Activated CD8-positive, alpha-beta memory T cell treated with anti-CD3 and anti-CD28 coated beads, Interleukin-2, amount 50 U/mL, for 1 hour (primary cell): ENCODE data around the gene COMP.
"Not testable (repeated sequence)": the region's sequence is repeated elsewhere in the genome, so short reads cannot be mapped to it uniquely, and the experiment has no call there.

Experiments used
- DNase-seq: peaks from one replicate; pipeline ENCODE4 v3.0.0-alpha.2; 2020; ENCODE audit errors: extremely low read depth

The COMP gene

DNA sequence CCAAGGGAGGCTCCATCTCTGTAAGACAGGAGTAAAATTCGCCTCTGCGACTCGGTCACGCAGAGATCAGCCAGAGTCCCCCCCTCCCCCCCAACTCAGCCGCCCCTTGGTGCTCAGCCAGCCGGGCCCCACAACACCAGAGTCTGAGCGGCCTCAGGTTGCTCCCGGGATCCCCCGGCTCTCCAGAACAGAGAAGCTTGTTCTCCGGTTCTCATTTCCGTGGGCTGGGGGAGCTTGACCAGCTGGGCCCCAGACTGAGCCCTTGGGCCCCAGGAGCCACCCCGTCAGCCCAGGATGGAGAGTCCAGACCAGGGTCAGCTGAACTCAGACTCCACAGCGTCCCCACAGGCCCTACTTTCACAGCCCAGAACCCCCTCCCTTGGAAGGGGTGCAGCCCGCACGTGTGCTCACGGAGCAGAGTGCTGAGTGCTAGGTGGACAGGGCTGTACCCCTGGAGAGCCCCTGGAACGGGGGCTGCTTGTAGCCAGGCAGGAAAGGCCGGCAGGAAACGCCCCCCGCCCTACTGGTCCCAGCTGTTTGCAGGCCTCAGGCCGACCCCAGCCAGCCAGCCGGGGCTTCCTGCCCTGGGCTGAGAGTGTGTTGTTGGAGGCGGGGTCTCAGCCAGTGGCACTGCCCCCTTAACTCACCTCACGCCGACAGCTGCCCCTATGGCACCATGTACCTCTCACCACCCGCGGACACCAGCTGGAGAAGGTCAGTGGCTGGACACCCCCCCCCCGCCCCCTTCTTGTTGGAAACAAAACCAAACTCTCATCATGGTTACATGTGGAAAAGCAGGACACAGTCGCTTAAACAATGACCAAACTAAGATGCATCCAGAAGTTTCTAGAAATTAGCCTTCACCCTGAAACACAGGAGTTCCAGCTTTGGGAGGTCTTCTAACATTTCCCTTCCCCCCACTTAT, 44.4 kb downstream of the COMP start:
- no peak for DNase-seq

DNA sequence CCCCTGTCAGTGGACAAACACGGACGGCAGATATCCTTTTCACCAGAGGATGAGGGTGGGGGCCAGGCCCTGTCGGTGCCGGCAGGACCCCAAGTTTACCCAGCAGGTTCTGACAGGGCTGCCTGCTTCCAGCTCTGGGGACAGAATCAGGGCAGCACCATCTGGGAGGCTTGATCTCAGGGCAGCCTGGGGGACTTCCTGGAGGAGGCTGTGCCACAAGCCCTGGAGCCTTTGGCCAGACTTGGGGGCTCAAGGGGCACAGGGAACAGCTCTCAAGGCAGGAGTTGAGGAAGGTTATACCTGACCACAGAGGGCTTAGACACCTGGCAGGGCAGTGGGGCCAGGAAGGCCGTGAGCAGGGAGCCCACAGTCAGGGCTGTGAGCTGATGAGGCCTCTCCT, 45.2 kb downstream of the COMP start:
- no peak for DNase-seq

DNA sequence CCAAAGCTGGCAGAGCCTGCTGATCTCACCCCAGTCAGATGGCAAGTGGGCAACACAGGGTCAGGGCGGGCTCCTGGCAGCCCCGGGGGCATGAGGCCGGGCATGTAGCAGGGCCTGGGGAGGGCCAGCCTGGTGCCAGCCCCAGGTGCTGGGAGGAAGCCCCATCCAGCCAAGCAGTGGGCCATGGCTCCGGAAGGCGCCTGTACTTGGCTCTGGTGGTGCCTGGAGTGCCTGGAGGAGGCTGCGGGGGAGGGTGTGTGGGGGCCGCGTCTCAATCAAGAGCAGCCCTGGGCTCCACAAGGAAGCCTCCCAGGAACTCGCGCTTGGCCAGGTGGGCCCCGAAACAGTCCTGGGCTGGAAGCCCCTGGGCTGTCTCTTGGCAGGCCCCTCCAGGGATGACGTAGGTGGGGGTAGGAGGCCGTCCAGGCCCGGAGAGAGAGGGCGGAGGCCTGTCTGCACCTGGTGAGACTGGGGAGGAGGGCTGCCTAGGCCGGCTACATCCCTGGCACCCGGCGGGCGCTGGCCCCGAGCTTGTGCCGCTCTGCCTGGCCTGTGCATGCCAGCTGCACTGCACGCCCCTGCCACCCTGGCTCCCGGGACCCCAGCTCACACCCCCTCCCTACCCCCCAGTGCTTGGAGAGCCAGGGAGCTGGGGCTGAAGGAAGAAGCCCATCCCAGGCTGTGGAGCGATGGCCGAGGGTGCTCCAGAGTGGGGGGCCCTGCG, 45.9 kb downstream of the COMP start:
- no peak for DNase-seq

DNA sequence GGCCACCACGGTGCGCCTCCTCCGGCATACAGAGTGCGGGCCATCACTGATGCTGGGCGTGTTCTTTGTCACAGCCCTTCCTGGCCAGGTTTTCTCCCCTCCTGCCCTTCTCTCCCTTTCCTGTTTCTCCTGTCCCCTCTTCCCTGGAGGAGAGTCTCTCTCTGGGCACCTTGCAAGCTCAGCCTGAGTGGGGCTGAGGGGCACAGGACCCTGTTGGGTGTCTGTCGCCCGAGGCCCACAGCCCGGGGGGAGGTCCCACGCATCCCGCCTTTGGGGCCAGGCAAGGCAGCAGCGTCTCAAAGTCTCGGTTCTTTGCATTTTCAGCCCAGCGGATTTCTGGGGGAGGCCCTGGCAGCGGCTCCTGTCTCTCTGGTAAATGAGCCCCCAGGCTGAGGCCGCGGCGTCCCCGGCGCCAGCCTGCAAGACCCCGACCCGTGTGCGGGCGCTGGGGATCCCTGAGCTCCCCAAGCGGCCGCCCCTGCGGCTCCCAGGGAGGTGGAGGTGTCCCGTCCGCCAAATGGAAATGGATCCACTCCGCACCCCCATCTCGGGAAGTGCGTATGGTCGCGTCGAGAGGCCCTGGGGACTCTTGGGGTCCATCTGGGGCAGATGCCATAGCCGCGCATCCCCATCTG, 47.2 kb downstream of the COMP start:
- no peak for DNase-seq

DNA sequence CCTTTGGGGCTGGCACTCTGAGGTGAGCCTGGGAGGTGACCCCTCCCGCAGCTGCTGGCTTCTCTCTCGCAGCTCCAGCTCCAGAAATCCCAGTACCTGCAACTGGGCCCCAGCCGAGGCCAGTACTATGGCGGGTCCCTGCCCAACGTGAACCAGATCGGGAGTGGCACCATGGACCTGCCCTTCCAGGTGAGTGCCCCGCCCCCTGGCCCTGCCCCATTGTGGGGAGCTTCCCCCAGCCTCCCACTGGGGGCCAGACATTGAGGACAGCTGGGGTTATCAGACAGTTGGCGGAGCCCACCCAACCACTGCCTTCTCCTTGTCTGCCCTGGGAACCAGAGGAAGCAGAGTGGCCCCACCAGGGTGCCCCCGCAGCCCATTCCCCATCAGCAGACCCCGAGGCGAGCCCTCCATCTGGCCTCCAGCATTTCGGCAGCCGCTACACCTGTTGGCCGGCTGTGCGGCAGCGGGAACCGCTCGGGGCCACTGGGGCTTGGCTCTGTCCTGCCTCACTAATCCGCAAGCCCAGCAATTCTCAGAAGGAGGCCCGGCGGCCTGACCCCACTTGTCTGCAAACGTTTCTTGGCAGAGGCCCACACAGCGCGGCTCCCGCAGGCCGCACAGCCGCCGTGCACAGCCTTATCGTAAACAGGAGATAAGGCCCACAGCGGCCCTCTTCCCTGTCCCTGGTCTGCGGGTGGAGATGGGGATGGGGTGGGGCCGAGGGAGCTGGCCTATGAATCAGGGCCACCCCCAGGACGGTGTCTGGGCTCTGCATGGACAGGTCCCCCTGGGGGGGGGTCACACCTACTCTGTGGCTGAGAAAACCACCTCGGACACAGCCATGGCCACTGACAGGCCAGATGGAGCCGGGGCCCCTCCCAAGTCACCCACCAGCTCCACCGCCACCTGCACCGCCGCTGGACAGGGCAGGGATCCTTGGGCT, 48.0 kb downstream of the COMP start:
- DNase-seq, result no peak

DNA sequence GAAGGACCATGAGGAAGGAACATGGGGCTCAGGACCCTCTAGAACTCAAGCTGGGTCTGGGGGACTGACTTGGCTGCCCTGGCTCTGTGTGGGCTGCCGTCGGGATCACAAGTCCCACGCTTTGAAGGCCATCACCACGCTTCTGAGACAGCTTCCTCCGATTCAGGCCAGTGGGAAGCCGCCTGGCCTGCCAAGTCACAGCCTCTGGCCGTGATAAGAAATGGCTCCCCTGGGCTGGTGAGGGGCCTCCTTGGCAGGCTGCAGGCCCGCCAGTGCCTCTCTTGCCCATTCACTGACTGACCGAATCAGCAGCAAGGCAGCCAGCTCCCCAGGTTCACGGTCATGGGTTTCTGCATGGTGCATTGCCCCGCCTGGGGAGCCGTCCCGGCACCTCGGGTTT, 48.8 kb downstream of the COMP start:
- DNase-seq, result no peak

DNA sequence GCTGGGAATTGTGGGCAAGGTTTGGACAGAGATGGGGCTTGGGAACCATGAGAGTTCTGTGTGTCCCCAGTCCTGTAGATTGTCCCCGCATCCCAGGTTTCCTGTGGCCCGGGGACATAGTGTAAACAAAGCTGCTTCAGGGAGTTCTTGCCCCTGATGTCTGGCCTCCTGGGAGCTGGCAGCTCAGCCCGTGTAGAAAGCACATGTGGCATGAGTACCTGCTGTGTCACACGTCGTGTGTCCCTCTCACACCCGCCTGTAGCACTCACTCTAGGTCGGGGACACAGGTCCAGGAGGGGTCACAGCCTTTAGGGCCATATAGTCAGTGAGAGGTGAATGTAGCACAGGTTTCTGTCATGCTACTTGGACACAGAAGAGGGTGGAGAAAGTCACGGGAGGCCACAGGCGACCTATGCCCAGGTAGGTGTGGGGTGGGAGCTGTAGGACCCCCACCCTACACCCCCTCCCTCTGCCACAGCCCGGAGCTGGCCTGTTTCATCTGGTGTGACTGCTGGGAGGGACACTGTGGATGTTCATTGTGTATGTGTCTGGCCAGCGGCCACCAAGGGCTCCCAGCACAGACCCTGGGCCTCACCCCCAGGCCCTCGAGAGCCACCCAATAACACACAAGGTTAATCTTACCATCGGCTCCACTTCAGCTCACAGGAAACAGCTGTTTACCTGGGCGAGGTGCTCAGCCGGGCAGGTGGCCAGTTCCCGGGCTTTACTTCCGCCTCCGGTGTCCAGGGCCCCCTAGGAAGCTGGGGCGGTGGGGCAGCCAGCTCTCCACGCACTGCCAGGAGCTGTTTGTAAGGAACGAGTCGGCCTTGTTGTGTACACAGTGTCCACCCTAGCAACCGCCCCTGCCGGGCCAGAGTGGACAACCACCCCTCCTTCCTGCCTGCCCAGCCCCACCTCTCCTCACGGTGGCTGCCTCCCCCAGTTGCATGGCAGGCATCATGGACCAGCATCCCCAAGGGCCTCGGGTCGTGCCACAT, 49.7 kb downstream of the COMP start:
- no peak for DNase-seq

DNA sequence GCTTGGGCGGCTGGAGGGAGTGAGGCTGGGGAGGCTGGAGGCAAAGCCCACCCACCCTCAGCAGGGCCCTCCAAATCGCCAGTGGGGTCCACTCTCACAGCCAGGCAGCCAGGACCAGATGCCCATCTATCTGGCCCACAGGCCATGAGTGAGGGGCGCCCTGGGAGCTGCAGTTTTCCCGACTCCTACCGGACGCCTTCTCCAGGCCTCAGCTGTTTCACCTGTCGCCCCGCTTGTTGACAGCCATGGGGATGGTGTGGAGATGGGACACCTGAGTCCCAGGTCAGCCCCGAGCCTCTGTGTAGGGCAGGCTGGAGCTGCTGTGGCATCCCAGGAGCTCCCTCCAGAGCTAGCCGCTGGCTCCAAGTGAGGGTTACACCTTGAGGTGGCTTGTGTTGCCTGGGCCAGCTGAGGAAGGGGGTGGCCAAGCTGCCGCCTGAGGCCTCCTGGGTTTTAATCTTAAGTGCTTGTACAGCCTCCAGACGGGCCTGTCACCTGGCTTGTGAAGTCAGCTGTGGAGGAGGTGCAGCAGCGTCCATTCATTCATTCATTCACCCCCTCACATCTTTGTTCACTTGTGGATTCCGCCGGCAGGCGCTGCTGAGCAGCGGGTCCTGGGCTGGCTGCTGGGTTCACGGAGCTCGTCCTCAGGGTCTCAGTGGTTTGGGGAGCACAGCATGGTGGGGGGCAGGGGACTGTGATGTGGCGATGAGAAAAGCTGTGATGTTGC, 52.0 kb downstream of the COMP start:
- DNase-seq, result no peak

DNA sequence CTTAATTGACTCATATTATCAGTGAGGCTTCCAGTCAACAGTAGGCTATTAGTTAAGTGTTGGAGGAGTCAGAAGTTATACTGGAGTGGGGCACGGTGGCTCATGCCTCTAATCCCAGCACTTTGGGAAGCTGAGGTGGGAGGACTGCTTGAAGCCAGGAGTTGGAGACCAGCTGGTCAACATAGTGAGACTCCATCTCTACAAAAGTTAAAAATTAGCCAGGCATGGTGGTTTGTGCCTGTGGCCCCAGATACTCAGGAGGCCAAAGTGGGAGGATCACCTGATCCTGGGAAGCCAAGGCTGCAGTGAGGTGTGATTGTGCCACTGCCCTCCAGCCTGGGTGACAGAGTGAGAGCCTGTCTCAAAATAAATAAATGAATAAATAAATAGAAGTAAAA, 53.2 kb downstream of the COMP start:
- no peak for DNase-seq

DNA sequence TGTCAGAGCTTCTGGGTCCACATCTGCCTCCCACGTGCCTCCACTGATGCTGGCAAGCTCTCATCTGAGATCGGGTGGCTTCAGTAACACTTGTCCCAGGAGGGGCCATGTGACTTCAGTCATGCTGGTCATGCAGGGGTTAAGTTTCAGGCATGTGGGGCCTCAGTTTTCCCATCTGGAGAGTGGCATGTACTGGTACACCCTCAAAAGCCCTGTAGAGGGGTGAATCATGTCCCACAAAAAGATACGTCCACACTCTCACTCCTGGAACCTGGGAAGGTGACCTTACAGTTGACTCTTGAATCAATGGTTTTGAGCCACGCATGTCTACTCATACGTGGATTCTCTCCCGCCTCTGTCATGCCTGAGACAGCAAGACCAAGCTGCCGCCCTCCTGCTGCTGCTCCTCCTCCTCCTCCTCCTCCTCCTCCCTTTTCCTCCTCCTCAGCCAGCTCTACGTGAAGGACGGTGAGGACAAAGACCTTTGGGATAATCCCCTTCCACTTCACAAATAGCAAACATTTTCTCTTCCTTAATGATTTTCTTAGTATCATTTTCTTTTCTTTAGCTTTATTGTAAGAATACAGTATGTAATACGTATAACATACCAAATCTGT, 53.7 kb downstream of the COMP start:
- no peak for DNase-seq

DNA sequence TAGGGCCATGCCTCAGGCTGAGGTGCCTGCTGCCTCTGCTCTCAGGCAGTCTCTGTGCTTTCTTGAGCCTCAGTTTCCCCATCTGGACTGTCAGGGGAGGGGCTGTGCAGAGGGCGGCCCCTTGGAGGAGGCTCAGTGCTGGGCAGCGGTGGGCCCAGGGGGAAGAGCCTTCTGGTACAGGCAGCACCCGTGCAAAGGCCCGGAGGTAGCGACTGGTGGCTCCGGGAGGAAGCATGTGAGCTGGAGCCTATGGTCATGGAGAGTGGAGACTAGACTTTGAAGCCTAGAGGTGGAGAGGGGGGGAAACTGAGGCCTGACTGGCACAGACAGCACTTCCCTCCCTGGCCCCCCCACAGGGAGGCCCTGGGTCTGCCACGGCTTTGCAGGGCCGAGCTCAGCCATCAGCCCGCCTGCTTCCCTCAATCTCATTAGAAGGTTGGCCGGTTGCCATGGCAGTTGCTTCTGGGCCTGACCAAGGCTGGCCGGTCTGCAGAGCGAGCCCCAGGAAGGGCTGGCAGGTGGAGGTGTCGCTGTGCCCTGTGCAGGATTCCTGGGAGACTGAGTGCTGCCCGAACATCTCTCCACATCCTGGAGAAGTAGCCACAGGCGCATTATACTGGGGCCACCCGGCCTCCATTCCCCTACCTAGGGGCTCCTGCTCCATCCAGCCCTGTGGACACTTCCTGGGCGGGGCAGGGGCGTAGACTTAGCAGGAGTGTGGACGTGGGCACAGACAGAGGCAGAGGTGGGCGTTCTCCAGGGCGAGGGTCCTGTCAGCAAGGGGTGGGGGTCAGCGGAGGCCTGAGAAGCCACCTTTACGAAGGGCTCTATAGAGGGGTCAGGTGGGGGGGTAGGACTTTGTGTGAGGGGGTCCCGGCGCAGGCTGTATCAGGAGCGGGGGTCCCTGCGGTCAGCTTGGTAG, 54.4 kb downstream of the COMP start:
- no peak for DNase-seq

DNA sequence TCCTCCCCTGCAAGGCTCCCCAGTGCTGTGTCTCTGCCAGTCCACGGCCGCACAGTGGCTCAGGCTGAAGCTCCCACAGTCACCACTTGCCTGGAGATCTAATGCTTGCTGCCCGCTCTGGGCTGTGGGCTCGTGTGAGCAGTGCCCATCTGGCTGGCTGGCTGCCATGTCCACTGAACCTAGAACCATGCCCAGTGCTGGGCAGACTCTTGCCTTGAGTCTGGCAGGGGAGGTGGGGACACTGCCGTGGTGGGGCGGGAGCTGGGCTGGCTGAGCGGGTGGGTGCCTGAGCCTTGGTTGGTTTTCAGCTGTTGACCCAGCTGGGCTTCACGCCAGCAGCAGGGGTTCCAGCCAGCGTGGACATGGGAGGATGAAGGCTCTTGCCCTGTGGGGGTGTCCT, 55.4 kb downstream of the COMP start:
- DNase-seq, result no peak

DNA sequence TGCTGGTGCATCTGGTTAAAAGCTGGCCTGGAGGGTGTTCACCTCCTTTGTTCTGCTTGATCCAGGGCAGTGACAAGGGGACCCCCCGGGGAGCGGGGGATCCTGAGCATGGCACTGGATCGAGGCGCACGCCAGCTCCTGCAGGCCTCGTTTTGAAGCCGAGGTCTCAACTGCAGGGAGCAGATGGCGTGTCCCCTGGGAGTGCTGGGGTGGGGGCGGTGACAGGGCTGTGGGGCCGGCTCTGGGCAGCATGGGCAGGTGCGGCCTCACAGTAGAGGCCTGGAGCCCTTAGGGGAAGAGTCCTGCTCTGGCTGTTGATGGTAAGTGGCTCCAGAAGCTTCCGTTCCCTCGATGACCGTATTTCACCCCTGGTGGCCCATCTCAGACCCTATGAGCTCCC, 55.8 kb downstream of the COMP start:
- no peak for DNase-seq

DNA sequence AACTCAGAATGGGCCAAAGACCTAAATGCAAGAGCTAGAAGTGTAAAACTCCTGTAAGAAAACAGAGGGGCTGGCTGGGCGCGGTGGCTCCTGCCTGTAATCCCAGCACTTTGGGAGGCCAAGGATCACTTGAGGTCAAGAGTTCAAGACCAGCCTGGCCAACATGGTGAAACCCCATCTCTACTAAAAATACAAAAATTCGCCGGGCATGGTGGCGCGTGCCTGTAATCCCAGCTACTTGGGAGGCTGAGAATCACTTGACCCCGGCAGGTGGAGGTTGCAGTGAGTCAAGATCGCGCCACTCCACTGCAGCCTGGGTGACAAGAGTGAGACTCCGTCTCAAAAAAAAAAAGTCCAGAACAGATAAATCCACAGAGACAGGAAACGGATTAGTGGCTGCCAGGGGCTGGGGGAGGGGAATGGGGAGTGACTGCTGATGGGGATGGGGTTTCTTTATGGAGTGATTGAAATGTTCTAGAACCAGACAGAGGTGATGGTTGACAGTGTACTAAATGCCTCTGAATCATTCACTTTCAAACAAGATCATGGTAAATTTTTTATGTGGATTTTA, 57.3 kb downstream of the COMP start:
- not testable (repeated sequence) for DNase-seq

DNA sequence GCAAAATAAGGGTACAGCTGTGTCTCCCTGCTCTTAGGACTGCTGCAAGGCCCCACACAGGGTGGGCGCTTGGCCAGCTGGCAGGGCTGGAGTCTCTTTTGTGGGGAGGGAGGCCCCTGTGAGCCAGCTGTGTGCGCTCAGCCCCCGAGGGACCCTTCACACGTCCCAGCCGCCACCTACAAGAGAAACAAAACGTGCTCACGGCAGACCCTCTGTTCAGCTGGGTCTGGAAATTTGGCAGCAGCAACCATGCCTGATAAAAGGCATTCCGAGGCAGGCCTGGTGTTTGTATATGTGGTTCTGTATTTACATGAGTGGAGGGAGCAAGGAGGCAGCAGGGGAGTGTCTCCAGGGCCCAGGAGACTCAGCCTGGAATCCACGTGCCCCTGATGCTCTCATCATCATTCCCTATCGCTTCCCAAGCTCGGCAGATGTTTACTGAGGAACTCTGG, 57.9 kb downstream of the COMP start:
- DNase-seq, result no peak
